Measurements from ENCODE around the gene TLDC2. TPM values are rescaled to one million over a fixed set of nuclear protein-coding genes. Genes with fewer than 3 reads are reported as not detected.
A peak's percentile ranks its signal among the peaks of the same experiment; 100 is the strongest.

The TLDC2 gene
- total RNA-seq, 1 experiment from 2014 or later = 1.1 TPM

DNA sequence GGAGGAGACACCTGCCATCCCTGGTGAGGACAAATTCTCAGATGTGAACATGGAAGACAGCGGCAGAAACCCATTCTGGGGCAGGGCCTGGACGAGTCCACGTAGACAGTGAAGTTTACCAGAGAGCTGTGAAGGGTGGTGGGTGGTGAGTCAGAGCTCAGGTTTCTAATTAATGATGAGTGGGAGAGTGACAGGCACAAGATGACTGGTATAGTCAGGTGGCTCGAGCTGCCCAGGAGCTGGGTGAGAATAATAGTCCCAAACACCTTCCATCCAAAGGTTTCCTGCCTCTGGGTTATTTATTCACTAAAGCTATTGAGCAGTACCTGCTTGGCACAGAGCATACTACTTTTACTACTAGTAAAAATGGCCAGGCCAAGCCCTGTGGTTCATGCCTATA, 6.0 kb downstream of the TLDC2 start:
- BruUV-seq (replicated peaks) = no TSS peak
- peaks cover 55% of the 10 kb centered on the region for H3K4me1 Mint-ChIP-seq (ENCODE audit: low read depth, unreplicated experiment)
- no peaks in the 10 kb centered on the region for H3K27me3 Mint-ChIP-seq (ENCODE audit: unreplicated experiment)
- intact Hi-C loops (cut with micrococcal nuclease; ENCODE audit: unreplicated experiment) = loop anchor here (10.0 kb wide), 2 partner anchors 47 to 107 kb away; partner anchors contain the start of gene DSN1
- CTCF ChIA-PET = interaction anchor here (0.6 to 2.1 kb wide), 21 partner anchors 9 to 346 kb away, joined by 3 to 18 read pairs (median 4); partner anchors contain the start of genes DSN1 and RAB5IF
- H3K4me3 Mint-ChIP-seq (ENCODE audit: low read depth, unreplicated experiment) = no peak overlapping the region
- peak; percentile 88 for DNase-seq
- TF ChIP-seq, protein P1, sequence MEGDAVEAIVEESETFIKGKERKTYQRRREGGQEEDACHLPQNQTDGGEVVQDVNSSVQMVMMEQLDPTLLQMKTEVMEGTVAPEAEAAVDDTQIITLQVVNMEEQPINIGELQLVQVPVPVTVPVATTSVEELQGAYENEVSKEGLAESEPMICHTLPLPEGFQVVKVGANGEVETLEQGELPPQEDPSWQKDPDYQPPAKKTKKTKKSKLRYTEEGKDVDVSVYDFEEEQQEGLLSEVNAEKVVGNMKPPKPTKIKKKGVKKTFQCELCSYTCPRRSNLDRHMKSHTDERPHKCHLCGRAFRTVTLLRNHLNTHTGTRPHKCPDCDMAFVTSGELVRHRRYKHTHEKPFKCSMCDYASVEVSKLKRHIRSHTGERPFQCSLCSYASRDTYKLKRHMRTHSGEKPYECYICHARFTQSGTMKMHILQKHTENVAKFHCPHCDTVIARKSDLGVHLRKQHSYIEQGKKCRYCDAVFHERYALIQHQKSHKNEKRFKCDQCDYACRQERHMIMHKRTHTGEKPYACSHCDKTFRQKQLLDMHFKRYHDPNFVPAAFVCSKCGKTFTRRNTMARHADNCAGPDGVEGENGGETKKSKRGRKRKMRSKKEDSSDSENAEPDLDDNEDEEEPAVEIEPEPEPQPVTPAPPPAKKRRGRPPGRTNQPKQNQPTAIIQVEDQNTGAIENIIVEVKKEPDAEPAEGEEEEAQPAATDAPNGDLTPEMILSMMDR (IDR thresholded peaks at IDR 0.05; ENCODE audit: unreplicated experiment) = no peak
- peaks cover 17% of the 10 kb centered on the region for H3K36me3 Mint-ChIP-seq (ENCODE audit: insufficient read depth, unreplicated experiment)
- no peaks in the 10 kb centered on the region for H3K9me3 Mint-ChIP-seq (ENCODE audit: low read depth, unreplicated experiment)
- peak overlapping the region; percentile 83 for H3K27ac Mint-ChIP-seq (ENCODE audit: unreplicated experiment)

DNA sequence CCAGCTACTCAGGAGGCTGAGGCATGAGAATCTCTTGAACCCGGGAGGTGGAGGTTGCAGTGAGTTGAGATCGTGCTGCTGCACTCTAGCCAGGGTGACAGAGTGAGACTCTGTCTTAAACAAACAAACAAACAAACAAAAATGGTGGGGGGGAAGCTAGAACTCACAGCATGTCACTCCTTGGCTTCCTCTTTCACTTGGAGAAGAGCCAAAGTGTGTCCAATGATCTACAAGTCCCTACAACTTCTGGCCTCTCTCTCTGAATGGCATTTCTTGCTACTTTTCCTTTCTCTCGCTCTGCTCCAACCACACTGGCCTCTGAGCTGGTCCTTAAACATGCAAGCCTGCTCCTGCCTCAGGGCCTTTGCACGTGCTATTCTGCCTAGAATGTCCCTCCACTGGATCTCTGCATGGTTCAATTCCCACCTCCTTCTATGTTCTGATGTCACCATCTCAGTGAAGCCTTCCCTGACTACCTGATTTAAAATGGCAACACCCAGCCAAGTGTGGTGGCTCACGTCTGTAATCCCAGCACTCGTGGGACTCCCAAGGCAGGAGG, 8.1 kb downstream of the TLDC2 start:
- Mint-ChIP-seq H3K27ac (ENCODE audit: unreplicated experiment) (peak overlapping the region; percentile 22), H3K36me3 (ENCODE audit: insufficient read depth, unreplicated experiment) (peaks cover 17% of the 10 kb centered on the region), H3K9me3 (ENCODE audit: low read depth, unreplicated experiment) (no peaks in the 10 kb centered on the region), H3K4me1 (ENCODE audit: low read depth, unreplicated experiment) (peaks cover 61% of the 10 kb centered on the region), H3K4me3 (ENCODE audit: low read depth, unreplicated experiment) (no peak overlapping the region), H3K27me3 (ENCODE audit: unreplicated experiment) (no peaks in the 10 kb centered on the region)
- TF ChIP-seq, protein P1 (IDR thresholded peaks at IDR 0.05; ENCODE audit: unreplicated experiment) = no peak
- intact Hi-C loops (cut with micrococcal nuclease; ENCODE audit: unreplicated experiment) = loop anchor here (10.0 kb wide), 2 partner anchors 49 to 109 kb away; partner anchors contain the start of gene DSN1
- no TSS peak for BruUV-seq (replicated peaks)
- no peak for DNase-seq
- CTCF ChIA-PET = no interaction called here

DNA sequence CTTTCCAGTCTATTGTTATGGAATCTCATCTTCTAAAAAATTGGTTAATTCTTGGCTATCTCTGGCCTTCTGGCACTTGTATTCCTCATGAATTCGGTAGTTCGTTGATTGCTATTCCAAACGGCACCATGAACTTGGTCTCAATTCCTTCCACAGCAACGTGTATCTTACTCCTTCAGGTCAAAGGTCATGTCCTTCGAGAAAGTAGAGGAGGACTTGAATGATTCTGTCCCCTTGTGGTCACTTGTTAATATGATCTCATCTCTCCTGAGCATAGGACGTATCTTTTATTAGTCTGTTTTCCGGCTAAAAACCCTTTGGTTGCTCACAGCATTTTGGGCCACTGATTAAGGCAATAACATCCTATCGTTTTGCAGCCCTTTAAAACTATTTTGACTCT, 9.4 kb downstream of the TLDC2 start:
- no TSS peak for BruUV-seq (replicated peaks)
- CTCF ChIA-PET = interaction anchor here (0.6 to 1.5 kb wide), 4 partner anchors 22 to 610 kb away, joined by 4 to 5 read pairs (median 5); a partner anchor contains a TSS
- peaks cover 17% of the 10 kb centered on the region for H3K36me3 Mint-ChIP-seq (ENCODE audit: insufficient read depth, unreplicated experiment)
- TF ChIP-seq, protein P1 (IDR thresholded peaks at IDR 0.05; ENCODE audit: unreplicated experiment) = peak; percentile 29
- no peak overlapping the region for H3K4me3 Mint-ChIP-seq (ENCODE audit: low read depth, unreplicated experiment)
- H3K9me3 Mint-ChIP-seq (ENCODE audit: low read depth, unreplicated experiment) = no peaks in the 10 kb centered on the region
- intact Hi-C loops (cut with micrococcal nuclease; ENCODE audit: unreplicated experiment) = loop anchor here (5.0 to 10.0 kb wide), 3 partner anchors 51 to 273 kb away; partner anchors contain the start of gene DSN1
- peaks cover 61% of the 10 kb centered on the region for H3K4me1 Mint-ChIP-seq (ENCODE audit: low read depth, unreplicated experiment)
- DNase-seq = no peak
- no peak overlapping the region for H3K27ac Mint-ChIP-seq (ENCODE audit: unreplicated experiment)
- H3K27me3 Mint-ChIP-seq (ENCODE audit: unreplicated experiment) = no peaks in the 10 kb centered on the region

DNA sequence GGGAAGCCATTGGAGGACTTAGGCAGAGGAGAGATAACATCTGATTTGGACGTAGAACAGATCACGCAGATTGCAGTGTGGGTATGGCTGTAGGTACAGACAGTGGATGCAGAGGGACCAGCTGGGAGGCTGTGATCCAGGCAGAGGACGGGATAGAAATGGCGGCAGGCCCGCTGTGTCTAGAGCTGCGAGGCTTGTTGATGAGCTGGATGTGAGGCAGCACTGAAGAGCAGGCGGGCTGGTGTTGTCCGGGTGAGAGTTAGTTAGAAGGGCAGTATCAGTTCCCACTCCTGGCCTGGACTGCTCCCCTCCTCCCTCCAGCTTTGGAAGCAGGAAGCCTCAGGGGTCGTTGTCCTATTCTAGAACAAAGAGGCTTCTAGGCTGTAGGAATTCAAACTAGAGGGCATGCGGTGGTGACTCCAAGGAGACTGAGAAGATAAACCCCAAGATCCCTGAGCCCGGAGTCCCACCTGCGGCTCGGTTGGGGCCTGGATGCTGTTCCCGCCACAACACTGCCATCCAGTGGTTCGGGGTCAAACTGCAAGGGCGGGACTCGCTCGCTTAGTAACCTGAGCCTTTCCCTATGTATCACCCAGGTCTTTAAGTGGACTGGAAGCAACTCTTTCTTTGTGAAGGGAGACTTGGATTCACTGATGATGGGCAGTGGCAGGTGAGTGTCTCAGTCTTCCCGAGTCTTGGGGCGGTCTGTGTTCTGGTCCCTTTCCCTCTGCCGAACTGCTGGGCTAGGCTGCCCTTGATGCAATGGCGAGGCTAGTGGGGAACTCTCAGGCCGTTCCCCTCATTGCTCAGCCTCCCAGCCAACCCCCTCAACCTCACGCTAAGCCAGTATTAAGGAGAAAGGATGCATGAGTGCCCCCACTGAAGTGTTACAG, 11.2 kb downstream of the TLDC2 start:
- no peaks in the 10 kb centered on the region for H3K27me3 Mint-ChIP-seq (ENCODE audit: unreplicated experiment)
- no peak overlapping the region for H3K27ac Mint-ChIP-seq (ENCODE audit: unreplicated experiment)
- no peak overlapping the region for H3K4me3 Mint-ChIP-seq (ENCODE audit: low read depth, unreplicated experiment)

More for the DNA sequence above, 11.2 kb downstream of the TLDC2 start:
- CTCF ChIA-PET = interaction anchor here (0.6 to 2.0 kb wide), 4 partner anchors 24 to 95 kb away, joined by 3 to 10 read pairs (median 4); a partner anchor contains a TSS
- H3K36me3 Mint-ChIP-seq (ENCODE audit: insufficient read depth, unreplicated experiment) = peaks cover 8% of the 10 kb centered on the region
- intact Hi-C loops (cut with micrococcal nuclease; ENCODE audit: unreplicated experiment) = loop anchor here (2.0 to 10.0 kb wide), 4 partner anchors 52 to 275 kb away; partner anchors contain the start of gene DSN1
- no peaks in the 10 kb centered on the region for H3K9me3 Mint-ChIP-seq (ENCODE audit: low read depth, unreplicated experiment)
- DNase-seq = peak; percentile 97
- TF ChIP-seq, protein P1 (IDR thresholded peaks at IDR 0.05; ENCODE audit: unreplicated experiment) = peak; percentile 98
- H3K4me1 Mint-ChIP-seq (ENCODE audit: low read depth, unreplicated experiment) = peaks cover 48% of the 10 kb centered on the region
- no TSS peak for BruUV-seq (replicated peaks)

All from Calu3 (cell line).